WI38 (cell line): ENCODE results near the gene AFAP1L2.
"Not testable (repeated sequence)": the region's sequence is repeated elsewhere in the genome, so short reads cannot be mapped to it uniquely, and the experiment has no call there.

Experiments used
- H3K4me3 ChIP-seq: 2 replicates; pipeline ENCODE4 v1.5.1; 2011; ENCODE audit warnings: low read depth, mild to moderate bottlenecking, control low read depth, low read length
- CTCF ChIP-seq: IDR thresholded peaks from 2 replicates; pipeline ENCODE4 v1.5.1; 2012; ENCODE audit warnings: low read depth, mild to moderate bottlenecking, control low read depth, low read length

AFAP1L2 gene

GRCh38 chr10:114352653-114353298 is 51.5 kb downstream of the AFAP1L2 start:
- no peak for TF ChIP-seq CTCF
- H3K4me3 ChIP-seq, result no peak overlapping the region

- TF ChIP-seq CTCF, result no peak
- no peak overlapping the region for H3K4me3 ChIP-seq
Observed at GRCh38 chr10:114350751-114351150, 53.6 kb downstream of the AFAP1L2 start.

- TF ChIP-seq CTCF, result no peak
- H3K4me3 ChIP-seq, result no peak overlapping the region
Observed at GRCh38 chr10:114349522-114350215, 54.6 kb downstream of the AFAP1L2 start.

- not testable (repeated sequence) for H3K4me3 ChIP-seq
Observed at GRCh38 chr10:114349071-114349470, 55.2 kb downstream of the AFAP1L2 start.

- no peak for TF ChIP-seq CTCF
- H3K4me3 ChIP-seq, result no peak overlapping the region
Observed at GRCh38 chr10:114347791-114348190, 56.5 kb downstream of the AFAP1L2 start.

- H3K4me3 ChIP-seq, result no peak overlapping the region
- no peak for TF ChIP-seq CTCF
Observed at GRCh38 chr10:114347241-114347640, 57.1 kb downstream of the AFAP1L2 start.

GRCh38 chr10:114346176-114347031 is 57.9 kb downstream of the AFAP1L2 start:
- no peak overlapping the region for H3K4me3 ChIP-seq
- TF ChIP-seq CTCF, result no peak
